ENCODE results near the gene ZNF213.

DNA sequence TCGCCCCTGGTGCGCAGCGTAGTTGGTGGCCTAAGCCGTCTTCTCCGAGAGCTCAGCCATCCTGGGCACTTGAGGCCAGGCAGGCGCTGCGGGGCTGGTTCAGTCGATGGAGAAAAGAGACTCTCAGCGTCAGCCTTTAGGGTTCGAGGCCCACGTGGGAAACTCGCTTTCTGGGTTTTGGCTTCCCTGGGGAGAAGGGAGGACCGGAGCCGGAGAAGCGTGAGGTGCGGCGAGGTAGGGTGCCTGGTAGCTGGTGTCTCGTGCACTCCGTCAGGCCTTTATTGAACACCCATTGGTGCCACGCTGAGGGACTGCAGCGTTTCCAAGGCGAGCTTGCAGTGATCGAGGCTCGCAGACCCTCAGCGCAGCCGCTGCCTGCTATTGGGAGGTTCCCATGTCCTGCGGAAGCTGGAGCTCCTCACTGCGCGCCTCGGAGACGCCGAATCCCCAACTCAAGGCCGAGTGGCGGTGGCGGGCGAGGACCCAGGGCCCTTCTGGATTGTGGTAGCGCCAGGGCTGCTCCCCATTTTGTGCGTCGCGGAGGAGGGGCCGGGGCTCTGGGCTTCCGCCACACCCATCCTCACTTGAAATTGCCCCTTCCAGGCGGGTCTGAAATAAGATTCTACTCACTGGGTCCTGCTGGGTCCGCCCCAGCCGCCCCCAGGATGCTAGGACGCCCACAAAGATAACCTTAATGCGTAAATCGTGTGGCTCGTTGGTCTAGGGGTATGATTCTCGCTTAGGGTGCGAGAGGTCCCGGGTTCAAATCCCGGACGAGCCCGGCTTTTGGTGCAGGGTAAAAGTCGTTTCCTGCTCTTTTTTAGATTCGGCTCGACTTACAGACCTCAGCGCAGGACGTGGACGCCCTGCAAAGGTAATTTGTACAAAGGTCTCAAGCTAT lies 54.3 kb downstream of the ZNF213 start:
- no peak for TF ChIP-seq FOXM1 (IDR thresholded peaks at IDR 0.05; ENCODE audit: borderline replicate concordance)
- TF ChIP-seq BHLHE40 (IDR thresholded peaks at IDR 0.05; ENCODE audit: borderline replicate concordance), result no peak
- TF ChIP-seq L3MBTL2 (conservative IDR thresholded peaks at IDR 0.05), result peak; percentile 88
- TF ChIP-seq SUZ12 (IDR thresholded peaks at IDR 0.05), result no peak
- TF ChIP-seq FOXK2 (IDR thresholded peaks at IDR 0.05), result no peak
- TF ChIP-seq ZNF384 (IDR thresholded peaks at IDR 0.05), result peak; percentile 32; the same call in 1 of the 2 replicates
- TF ChIP-seq TARDBP (IDR thresholded peaks at IDR 0.05), result no peak
- TF ChIP-seq SP1 (IDR thresholded peaks at IDR 0.05), result no peak
- TF ChIP-seq ELF4 (IDR thresholded peaks at IDR 0.05), result no peak
- no peak for TF ChIP-seq PKNOX1 (IDR thresholded peaks at IDR 0.05)

Measured in HEK293T (cell line).